Uterus (tissue), 2 donors: Measurements from ENCODE around the gene GALNT1.

Experiments used
- CTCF ChIP-seq, 4 experiments: fragments of 200-600 bp in 2 of 4; fragments of 450-650 bp in 2 of 4; sonication (generic) in 2 of 4; IDR thresholded peaks; one replicate each; pipeline ENCODE4 v1.5.1; 2016 to 2019; ENCODE audit warnings: antibody characterized with exemption in 4 of 4, mild to moderate bottlenecking in 2 of 4, moderate library complexity in 1 of 4
- POLR2A ChIP-seq, 2 donors: fragments of 450-650 bp; IDR thresholded peaks; one replicate each; pipeline ENCODE4 v1.6.1; 2016; ENCODE audit warnings: antibody characterized with exemption in 2 of 2, mild to moderate bottlenecking in 1 of 2, moderate library complexity in 1 of 2

- TF ChIP-seq CTCF (IDR thresholded peaks at IDR 0.05) (no peak), POLR2A (IDR thresholded peaks at IDR 0.05) (no peak)
Measured at GRCh38 chr18:35549564-35549963, 32.0 kb upstream of the GALNT1 start.
